Liver (tissue), 9 donors: Measurements from ENCODE around the gene RAC2. TPM values are rescaled to one million over a fixed set of nuclear protein-coding genes. Genes with fewer than 3 reads are reported as not detected.

Experiments used
- DNase-seq: peaks from one replicate; pipeline ENCODE4 v3.0.0-alpha.2; 2017; ENCODE audit warnings: low spot score
- H3K27ac ChIP-seq, 2 donors: one replicate each; pipeline ENCODE4 v1.7.0; 2013; ENCODE audit warnings: inconsistent platforms in 2 of 2, low read length in 2 of 2, control low read depth in 1 of 2, low read depth in 1 of 2, mild to moderate bottlenecking in 1 of 2
- H3K27me3 ChIP-seq, 4 donors: one replicate each; pipeline versions ENCODE4 v1.6.1 to v1.7.0; 2013; ENCODE audit warnings: low read length in 3 of 4, inconsistent platforms in 1 of 4, mild to moderate bottlenecking in 1 of 4, moderate library complexity in 1 of 4; ENCODE audit not compliant: control insufficient read depth in 4 of 4, insufficient read depth in 4 of 4
- H3K36me3 ChIP-seq, 4 donors: one replicate each; pipeline versions ENCODE4 v1.6.1 to v1.7.0; 2013; ENCODE audit warnings: low read length in 3 of 4, mild to moderate bottlenecking in 3 of 4, low read depth in 1 of 4, moderate library complexity in 1 of 4; ENCODE audit not compliant: control insufficient read depth in 4 of 4, insufficient read depth in 3 of 4
- H3K4me1 ChIP-seq, 4 donors: one replicate each; pipeline versions ENCODE4 v1.6.1 to v1.7.0; 2013; ENCODE audit warnings: low read length in 3 of 4, mild to moderate bottlenecking in 3 of 4, moderate library complexity in 1 of 4; ENCODE audit not compliant: control insufficient read depth in 4 of 4, insufficient read depth in 4 of 4
- H3K4me3 ChIP-seq, 3 donors: one replicate each; pipeline versions ENCODE4 v1.6.1 to v1.7.0; 2013; ENCODE audit warnings: low read length in 3 of 3, control low read depth in 1 of 3, low read depth in 1 of 3, mild to moderate bottlenecking in 1 of 3
- H3K9ac ChIP-seq, 2 donors: one replicate each; pipeline ENCODE4 v1.7.0; 2013; ENCODE audit warnings: low read length in 2 of 2, mild to moderate bottlenecking in 2 of 2, moderate library complexity in 2 of 2, control low read depth in 1 of 2, low read depth in 1 of 2
- H3K9me3 ChIP-seq, 4 donors: one replicate each; pipeline versions ENCODE4 v1.6.1 to v1.7.0; 2013; ENCODE audit warnings: low read length in 3 of 4; ENCODE audit not compliant: control insufficient read depth in 4 of 4
- ATF3 ChIP-seq: IDR thresholded peaks from 2 replicates; pipeline ENCODE4 v1.6.1; 2016; ENCODE audit warnings: antibody characterized with exemption
- CTCF ChIP-seq: fragments of 150-350 bp; IDR thresholded peaks from 2 replicates; pipeline ENCODE4 v1.5.1; 2017; ENCODE audit warnings: improper control_type of control experiment, low read depth, low read length; ENCODE audit not compliant: missing input control
- EGR1 ChIP-seq, 2 donors: IDR thresholded peaks; 2 replicates each; pipeline ENCODE4 v1.6.1; 2016 to 2018; ENCODE audit warnings: antibody characterized with exemption in 2 of 2, low read depth in 2 of 2
- FOXA2 ChIP-seq: IDR thresholded peaks from 2 replicates; pipeline ENCODE4 v1.6.1; 2016; ENCODE audit warnings: antibody characterized with exemption
- GABPA ChIP-seq, 2 donors: IDR thresholded peaks in 1 of 2; conservative IDR thresholded peaks in 1 of 2; 2 replicates each; pipeline ENCODE4 v1.6.1; 2016; ENCODE audit warnings: antibody characterized with exemption in 2 of 2, mild to moderate bottlenecking in 1 of 2, moderate library complexity in 1 of 2
- HNF4A ChIP-seq, 2 donors: conservative IDR thresholded peaks; 2 replicates each; pipeline ENCODE4 v1.6.1; 2016; ENCODE audit warnings: antibody characterized with exemption in 2 of 2, mild to moderate bottlenecking in 2 of 2
- HNF4G ChIP-seq: IDR thresholded peaks from 2 replicates; pipeline ENCODE4 v1.6.1; 2016; ENCODE audit warnings: antibody characterized with exemption
- RAD21 ChIP-seq, 2 donors: IDR thresholded peaks; 2 replicates each; pipeline ENCODE4 v1.6.1; 2016; ENCODE audit warnings: antibody characterized with exemption in 2 of 2, mild to moderate bottlenecking in 2 of 2
- REST ChIP-seq: IDR thresholded peaks from 2 replicates; pipeline ENCODE4 v1.6.1; 2016; ENCODE audit warnings: antibody characterized with exemption, mild to moderate bottlenecking
- RXRA ChIP-seq, 2 donors: IDR thresholded peaks; 2 replicates each; pipeline ENCODE4 v1.6.1; 2017 to 2018; ENCODE audit warnings: antibody characterized with exemption in 2 of 2, mild to moderate bottlenecking in 1 of 2
- SP1 ChIP-seq: IDR thresholded peaks from 2 replicates; pipeline ENCODE4 v1.6.1; 2018; ENCODE audit warnings: antibody characterized with exemption, mild to moderate bottlenecking
- TAF1 ChIP-seq: conservative IDR thresholded peaks from 2 replicates; pipeline ENCODE4 v1.6.1; 2016; ENCODE audit warnings: antibody characterized with exemption, mild to moderate bottlenecking
- YY1 ChIP-seq: IDR thresholded peaks from 2 replicates; pipeline ENCODE4 v1.6.1; 2016; ENCODE audit warnings: antibody characterized with exemption, mild to moderate bottlenecking
- WGBS: extraction: QIAGEN DNeasy Blood & Tissue Kit; methylation state at CpG from one replicate; pipeline ENCODE4 v1.1.7; 2013; 5-methylcytosine and 5-hydroxymethylcytosine counted together
- polyA plus RNA-seq, 2 donors: library from polyadenylated mRNA; stranded (reverse) in 1 of 2; unstranded in 1 of 2; fragments of 200-250 nt in 1 of 2; fragments of >200 nt in 1 of 2; fragmentation: Nextera tagmentation in 1 of 2; extraction: Ambion mirVana in 1 of 2; gene quantifications; one replicate each; pipeline versions ENCODE4 v1.2.1 to v1.2.3, GENCODE V29; 2013 to 2015
- total RNA-seq, 2 donors: library from RNA; depleted of rRNA; stranded (reverse); fragments of >200 nt; gene quantifications; one replicate each; pipeline ENCODE4 v1.2.3, GENCODE V29; 2014
- donor health status: healthy.
- donor health status: healthy.
- donor health status: healthy.
- donor health status: healthy.
- donor health status: healthy.

The RAC2 gene
- total and polyA plus RNA-seq, 4 donors = 4.0 to 15.0 (median 7.4) TPM

- 70% methylated on average over 8 of the region's 8 CpGs for WGBS
These were observed 26.0 kb upstream of the RAC2 start for GRCh38 chr22:37269936-37270678.

More at GRCh38 chr22:37269936-37270678, 26.0 kb upstream of the RAC2 start:
- Histone ChIP-seq H3K36me3 (no peaks in the 10 kb centered on the region), H3K4me3 (no peak overlapping the region), H3K9me3 (no peaks in the 10 kb centered on the region), H3K27me3 (no peaks in the 10 kb centered on the region), H3K9ac (no peak overlapping the region), H3K27ac (no peak overlapping the region), H3K4me1 (peaks cover 0 to 4% (median 0%) of the 10 kb centered on the region in 4 donors)
- no peak for DNase-seq
- no peak for TF ChIP-seq HNF4A (conservative IDR thresholded peaks at IDR 0.05)
- no peak for TF ChIP-seq CTCF
- no peak for TF ChIP-seq RAD21 (IDR thresholded peaks at IDR 0.05)
- no peak for TF ChIP-seq TAF1
- TF ChIP-seq FOXA2 = no peak
- no peak for TF ChIP-seq EGR1 (IDR thresholded peaks at IDR 0.05; ENCODE audit: low read depth in 2 of 2)
- no peak for TF ChIP-seq REST
- no peak for TF ChIP-seq SP1
- TF ChIP-seq GABPA (IDR thresholded peaks at IDR 0.05 in 1 of 2, conservative IDR thresholded peaks at IDR 0.05 in 1 of 2) = no peak
- TF ChIP-seq HNF4G = no peak
- no peak for TF ChIP-seq ATF3
- no peak for TF ChIP-seq RXRA (IDR thresholded peaks at IDR 0.05)
- no peak for TF ChIP-seq YY1
